Measurements from ENCODE around the gene SLC6A20. TPM values are rescaled to one million over a fixed set of nuclear protein-coding genes. Genes with fewer than 3 reads are reported as not detected.

Gene SLC6A20
- total RNA-seq, 2 experiments from 2014 or later, result not detected

- intact Hi-C loops (cut with micrococcal nuclease; ENCODE audit: unreplicated experiment), result no loop called here
- no peaks in the 10 kb centered on the region for H3K9me3 ChIP-seq (ENCODE audit: low read length)
- DNase-seq (ENCODE audit: low spot score), result no peak
- H3K36me3 ChIP-seq (ENCODE audit: insufficient read depth, low read length), result peaks cover 77% of the 10 kb centered on the region
- H3K4me3 ChIP-seq (ENCODE audit: low read depth, low read length, poor library complexity, severe bottlenecking), result no peak overlapping the region
- no peaks in the 10 kb centered on the region for H3K79me2 ChIP-seq (ENCODE audit: insufficient read depth, low read depth, low read length)
- TF ChIP-seq CTCF (conservative IDR thresholded peaks at IDR 0.05; ENCODE audit: low read length) (no peak), EZH2phosphoT487 (IDR thresholded peaks at IDR 0.05; ENCODE audit: borderline replicate concordance, low read depth, low read length) (no peak)
- ChIA-PET POLR2A (interaction anchor here (0.5 kb wide), 1 partner anchor 1476 kb away, joined by 4 read pairs; no protein-coding TSS in a partner anchor), CTCF (ENCODE audit: unreplicated experiment) (no interaction called here)
- BruUV-seq (replicated peaks), result no TSS peak
- no peaks in the 10 kb centered on the region for H4K20me1 ChIP-seq (ENCODE audit: insufficient read depth, low read length)
- no peak overlapping the region for H3K4me2 ChIP-seq (ENCODE audit: low read length)
- no peak overlapping the region for H2AFZ ChIP-seq (ENCODE audit: low read length)
- H3K9me2 ChIP-seq (ENCODE audit: insufficient read depth, low read length), result no peaks in the 10 kb centered on the region
- no peak overlapping the region for H3K27ac ChIP-seq (ENCODE audit: low read depth, low read length, poor library complexity, severe bottlenecking)
- H3K4me1 ChIP-seq (ENCODE audit: insufficient read depth, low read length, poor library complexity, severe bottlenecking), result no peaks in the 10 kb centered on the region
Observed at GRCh38 chr3:45730409-45731154, 65.8 kb downstream of the SLC6A20 start.

GRCh38 chr3:45729614-45730013 lies 66.7 kb downstream of the SLC6A20 start:
- Histone ChIP-seq H3K79me2 (ENCODE audit: insufficient read depth, low read depth, low read length) (no peaks in the 10 kb centered on the region), H3K4me3 (ENCODE audit: low read depth, low read length, poor library complexity, severe bottlenecking) (no peak overlapping the region), H3K27ac (ENCODE audit: low read depth, low read length, poor library complexity, severe bottlenecking) (no peak overlapping the region), H3K9me2 (ENCODE audit: insufficient read depth, low read length) (no peaks in the 10 kb centered on the region), H3K4me2 (ENCODE audit: low read length) (no peak overlapping the region), H3K9me3 (ENCODE audit: low read length) (no peaks in the 10 kb centered on the region), H3K4me1 (ENCODE audit: insufficient read depth, low read length, poor library complexity, severe bottlenecking) (no peaks in the 10 kb centered on the region), H4K20me1 (ENCODE audit: insufficient read depth, low read length) (no peaks in the 10 kb centered on the region), H3K36me3 (ENCODE audit: insufficient read depth, low read length) (peaks cover 76% of the 10 kb centered on the region), H2AFZ (ENCODE audit: low read length) (no peak overlapping the region)
- no peak for TF ChIP-seq CTCF (conservative IDR thresholded peaks at IDR 0.05; ENCODE audit: low read length)
- no peak for TF ChIP-seq EZH2phosphoT487 (IDR thresholded peaks at IDR 0.05; ENCODE audit: borderline replicate concordance, low read depth, low read length)
- BruUV-seq (replicated peaks), result no TSS peak
- ChIA-PET CTCF (ENCODE audit: unreplicated experiment) (no interaction called here), POLR2A (no interaction called here)
- intact Hi-C loops (cut with micrococcal nuclease; ENCODE audit: unreplicated experiment), result no loop called here
- no peak for DNase-seq (ENCODE audit: low spot score)

- Histone ChIP-seq H3K9me2 (ENCODE audit: insufficient read depth, low read length) (no peaks in the 10 kb centered on the region), H3K9me3 (ENCODE audit: low read length) (no peaks in the 10 kb centered on the region), H3K79me2 (ENCODE audit: insufficient read depth, low read depth, low read length) (no peaks in the 10 kb centered on the region), H4K20me1 (ENCODE audit: insufficient read depth, low read length) (no peaks in the 10 kb centered on the region), H3K4me1 (ENCODE audit: insufficient read depth, low read length, poor library complexity, severe bottlenecking) (no peaks in the 10 kb centered on the region), H3K27ac (ENCODE audit: low read depth, low read length, poor library complexity, severe bottlenecking) (no peak overlapping the region), H3K4me3 (ENCODE audit: low read depth, low read length, poor library complexity, severe bottlenecking) (no peak overlapping the region), H2AFZ (ENCODE audit: low read length) (no peak overlapping the region), H3K4me2 (ENCODE audit: low read length) (no peak overlapping the region), H3K36me3 (ENCODE audit: insufficient read depth, low read length) (peaks cover 68% of the 10 kb centered on the region)
- ChIA-PET CTCF (ENCODE audit: unreplicated experiment) (no interaction called here), POLR2A (no interaction called here)
- intact Hi-C loops (cut with micrococcal nuclease; ENCODE audit: unreplicated experiment), result no loop called here
- no peak for TF ChIP-seq EZH2phosphoT487 (IDR thresholded peaks at IDR 0.05; ENCODE audit: borderline replicate concordance, low read depth, low read length)
- TF ChIP-seq CTCF (conservative IDR thresholded peaks at IDR 0.05; ENCODE audit: low read length), result no peak
- BruUV-seq (replicated peaks), result no TSS peak
- DNase-seq (ENCODE audit: low spot score), result no peak
Observed at GRCh38 chr3:45724911-45725310, 71.4 kb downstream of the SLC6A20 start.

All from OCI-LY7 (cell line).